ENCODE measurements around the gene MCF2L2.

The MCF2L2 gene

GRCh38 chr3:183315739-183316138 is 112.7 kb downstream of the MCF2L2 start (continued):
- no peak for TF ChIP-seq ZNF565 (CRISPR knock-in tag; conservative IDR thresholded peaks at IDR 0.05; ENCODE audit: low read depth)

GRCh38 chr3:183313764-183314163 is 114.7 kb downstream of the MCF2L2 start:
- TF ChIP-seq ZFP30 (CRISPR knock-in tag; IDR thresholded peaks at IDR 0.05) (no peak), RARB (CRISPR knock-in tag; IDR thresholded peaks at IDR 0.05) (no peak), SNAI2 (CRISPR knock-in tag; IDR thresholded peaks at IDR 0.05) (no peak), ZFP3 (CRISPR knock-in tag; IDR thresholded peaks at IDR 0.05) (no peak), TSHZ2 (CRISPR knock-in tag; IDR thresholded peaks at IDR 0.05) (no peak), CSDC2 (CRISPR knock-in tag; IDR thresholded peaks at IDR 0.05) (no peak), ZNF565 (CRISPR knock-in tag; conservative IDR thresholded peaks at IDR 0.05; ENCODE audit: low read depth) (no peak), CSRNP3 (CRISPR knock-in tag; IDR thresholded peaks at IDR 0.05) (no peak), CREB5 (CRISPR knock-in tag; IDR thresholded peaks at IDR 0.05; ENCODE audit: low read depth) (no peak), ZNF8 (CRISPR knock-in tag; IDR thresholded peaks at IDR 0.05) (no peak), PATZ1 (CRISPR knock-in tag; IDR thresholded peaks at IDR 0.05; ENCODE audit: borderline replicate concordance) (no peak), OSR1 (CRISPR knock-in tag; IDR thresholded peaks at IDR 0.05) (no peak), PPARA (CRISPR knock-in tag; IDR thresholded peaks at IDR 0.05; ENCODE audit: borderline replicate concordance) (no peak), TOX (CRISPR knock-in tag; IDR thresholded peaks at IDR 0.05; ENCODE audit: borderline replicate concordance) (no peak), BACH2 (CRISPR knock-in tag; IDR thresholded peaks at IDR 0.05; ENCODE audit: borderline replicate concordance) (no peak), POU6F1 (CRISPR knock-in tag; IDR thresholded peaks at IDR 0.05; ENCODE audit: borderline replicate concordance, low read depth) (no peak), ARNTL (CRISPR knock-in tag; IDR thresholded peaks at IDR 0.05; ENCODE audit: borderline replicate concordance, low read depth) (no peak), TCF4 (CRISPR knock-in tag; IDR thresholded peaks at IDR 0.05; ENCODE audit: borderline replicate concordance) (no peak), GLIS3 (CRISPR knock-in tag; IDR thresholded peaks at IDR 0.05) (no peak), ZC3H10 (CRISPR knock-in tag; IDR thresholded peaks at IDR 0.05) (no peak)
- ATAC-seq = no peak

GRCh38 chr3:183313351-183313750 is 115.1 kb downstream of the MCF2L2 start:
- ATAC-seq = no peak
- TF ChIP-seq PATZ1 (CRISPR knock-in tag; IDR thresholded peaks at IDR 0.05; ENCODE audit: borderline replicate concordance) (no peak), ZFP3 (CRISPR knock-in tag; IDR thresholded peaks at IDR 0.05) (no peak), ZNF8 (CRISPR knock-in tag; IDR thresholded peaks at IDR 0.05) (no peak), POU6F1 (CRISPR knock-in tag; IDR thresholded peaks at IDR 0.05; ENCODE audit: borderline replicate concordance, low read depth) (no peak), BACH2 (CRISPR knock-in tag; IDR thresholded peaks at IDR 0.05; ENCODE audit: borderline replicate concordance) (no peak), ZC3H10 (CRISPR knock-in tag; IDR thresholded peaks at IDR 0.05) (no peak), TSHZ2 (CRISPR knock-in tag; IDR thresholded peaks at IDR 0.05) (no peak), TOX (CRISPR knock-in tag; IDR thresholded peaks at IDR 0.05; ENCODE audit: borderline replicate concordance) (no peak), ZNF565 (CRISPR knock-in tag; conservative IDR thresholded peaks at IDR 0.05; ENCODE audit: low read depth) (no peak), SNAI2 (CRISPR knock-in tag; IDR thresholded peaks at IDR 0.05) (no peak), OSR1 (CRISPR knock-in tag; IDR thresholded peaks at IDR 0.05) (no peak), ARNTL (CRISPR knock-in tag; IDR thresholded peaks at IDR 0.05; ENCODE audit: borderline replicate concordance, low read depth) (no peak), ZFP30 (CRISPR knock-in tag; IDR thresholded peaks at IDR 0.05) (no peak), TCF4 (CRISPR knock-in tag; IDR thresholded peaks at IDR 0.05; ENCODE audit: borderline replicate concordance) (no peak)

All from SK-N-SH treated with all-trans-retinoic acid at 6 μM for 48 hours (cell line).